ENCODE results near the gene CCDC15.
"Not testable (repeated sequence)": the region's sequence is repeated elsewhere in the genome, so short reads cannot be mapped to it uniquely, and the experiment has no call there.

CCDC15 gene

GRCh38 chr11:125001849-125002248, 47.8 kb downstream of the CCDC15 start:
- no peak for TF ChIP-seq CTCF (IDR thresholded peaks at IDR 0.05)
- no peaks in the 10 kb centered on the region for H3K36me3 ChIP-seq
- H3K27ac ChIP-seq: no peak overlapping the region
- no peaks in the 10 kb centered on the region for H3K27me3 ChIP-seq
- H3K9me3 ChIP-seq: no peaks in the 10 kb centered on the region
- H3K4me3 ChIP-seq (ENCODE audit: low read depth in 1 of 2, low read length in 1 of 2): no peak overlapping the region
- no peaks in the 10 kb centered on the region for H3K4me1 ChIP-seq (ENCODE audit: control insufficient read depth in 1 of 2, insufficient read depth in 1 of 2, low read depth in 1 of 2, low read length in 1 of 2)

- H3K27me3 ChIP-seq: no peaks in the 10 kb centered on the region
- no peak overlapping the region for H3K4me3 ChIP-seq (ENCODE audit: low read depth in 1 of 2, low read length in 1 of 2)
- TF ChIP-seq CTCF (IDR thresholded peaks at IDR 0.05): no peak
- no peaks in the 10 kb centered on the region for H3K36me3 ChIP-seq
- no peaks in the 10 kb centered on the region for H3K9me3 ChIP-seq
- no peaks in the 10 kb centered on the region for H3K4me1 ChIP-seq (ENCODE audit: control insufficient read depth in 1 of 2, insufficient read depth in 1 of 2, low read depth in 1 of 2, low read length in 1 of 2)
- no peak overlapping the region for H3K27ac ChIP-seq
These were observed 51.5 kb downstream of the CCDC15 start for GRCh38 chr11:125005491-125005890.

GRCh38 chr11:125016413-125016812, 62.4 kb downstream of the CCDC15 start:
- Histone ChIP-seq H3K27me3 (no peaks in the 10 kb centered on the region), H3K4me3 (ENCODE audit: low read depth in 1 of 2, low read length in 1 of 2) (no peak overlapping the region), H3K9me3 (no peaks in the 10 kb centered on the region), H3K36me3 (no peaks in the 10 kb centered on the region), H3K27ac (no peak overlapping the region), H3K4me1 (ENCODE audit: control insufficient read depth in 1 of 2, insufficient read depth in 1 of 2, low read depth in 1 of 2, low read length in 1 of 2) (no peaks in the 10 kb centered on the region)
- no peak for TF ChIP-seq CTCF (IDR thresholded peaks at IDR 0.05)

GRCh38 chr11:125020342-125020741, 66.3 kb downstream of the CCDC15 start:
- no peaks in the 10 kb centered on the region for H3K4me1 ChIP-seq (ENCODE audit: control insufficient read depth in 1 of 2, insufficient read depth in 1 of 2, low read depth in 1 of 2, low read length in 1 of 2)
- H3K36me3 ChIP-seq: no peaks in the 10 kb centered on the region
- no peaks in the 10 kb centered on the region for H3K9me3 ChIP-seq
- TF ChIP-seq CTCF (IDR thresholded peaks at IDR 0.05): no peak
- no peaks in the 10 kb centered on the region for H3K27me3 ChIP-seq
- no peak overlapping the region for H3K27ac ChIP-seq
- no peak overlapping the region for H3K4me3 ChIP-seq (ENCODE audit: low read depth in 1 of 2, low read length in 1 of 2)

GRCh38 chr11:125022551-125022950, 68.5 kb downstream of the CCDC15 start:
- Histone ChIP-seq H3K36me3 (no peaks in the 10 kb centered on the region), H3K9me3 (no peaks in the 10 kb centered on the region), H3K27ac (no peak overlapping the region), H3K27me3 (no peaks in the 10 kb centered on the region), H3K4me1 (ENCODE audit: control insufficient read depth in 1 of 2, insufficient read depth in 1 of 2, low read depth in 1 of 2, low read length in 1 of 2) (no peaks in the 10 kb centered on the region), H3K4me3 (ENCODE audit: low read depth in 1 of 2, low read length in 1 of 2) (no peak overlapping the region)
- no peak for TF ChIP-seq CTCF (IDR thresholded peaks at IDR 0.05)

GRCh38 chr11:125025968-125026367, 72.0 kb downstream of the CCDC15 start:
- no peaks in the 10 kb centered on the region for H3K36me3 ChIP-seq
- no peaks in the 10 kb centered on the region for H3K27me3 ChIP-seq
- TF ChIP-seq CTCF (IDR thresholded peaks at IDR 0.05): no peak
- no peaks in the 10 kb centered on the region for H3K9me3 ChIP-seq
- H3K4me3 ChIP-seq (ENCODE audit: low read depth in 1 of 2, low read length in 1 of 2): no peak overlapping the region
- H3K27ac ChIP-seq: no peak overlapping the region
- H3K4me1 ChIP-seq (ENCODE audit: control insufficient read depth in 1 of 2, insufficient read depth in 1 of 2, low read depth in 1 of 2, low read length in 1 of 2): no peaks in the 10 kb centered on the region

GRCh38 chr11:125029431-125029830, 75.4 kb downstream of the CCDC15 start:
- H3K36me3 ChIP-seq; H3K4me1 ChIP-seq (ENCODE audit: control insufficient read depth in 1 of 2, insufficient read depth in 1 of 2, low read depth in 1 of 2, low read length in 1 of 2): not testable (repeated sequence)

More at GRCh38 chr11:125029431-125029830, 75.4 kb downstream of the CCDC15 start:
- H3K4me3 ChIP-seq (ENCODE audit: low read depth in 1 of 2, low read length in 1 of 2); H3K9me3 ChIP-seq; H3K27me3 ChIP-seq; H3K27ac ChIP-seq: not testable (repeated sequence)
